Adrenal gland (tissue), 12 donors: ENCODE results near the gene TEF. TPM values are rescaled to one million over a fixed set of nuclear protein-coding genes. Genes with fewer than 3 reads are reported as not detected.

ENCODE experiments used
- DNase-seq, 7 donors: peaks; one replicate each; pipeline ENCODE4 v3.0.0-alpha.2; 2019 to 2020
- H3K27ac ChIP-seq, 5 donors: fragments of 200-600 bp; sonication (generic) in 4 of 5; 1 replicate in 3 of 5; 2 replicates in 2 of 5; pipeline versions ENCODE4 v1.5.1 to v1.8.0; 2016 to 2020; ENCODE audit warnings: mild to moderate bottlenecking in 1 of 5
- H3K27me3 ChIP-seq: fragments of 200-600 bp; 2 replicates; pipeline ENCODE4 v1.8.0; 2021
- H3K36me3 ChIP-seq, 2 donors: fragments of 200-600 bp; replicated peaks in 1 of 2; 1 replicate in 1 of 2; 2 replicates in 1 of 2; pipeline versions ENCODE4 v1.5.1 to v1.8.0; 2018 to 2022
- H3K4me1 ChIP-seq, 2 donors: fragments of 200-600 bp; replicated peaks in 1 of 2; 1 replicate in 1 of 2; 2 replicates in 1 of 2; pipeline versions ENCODE4 v1.5.1 to v1.8.0; 2018 to 2021
- H3K4me3 ChIP-seq, 4 donors: fragments of 200-600 bp; sonication (generic) in 3 of 4; one replicate each; pipeline ENCODE4 v1.5.1; 2016 to 2018
- H3K9me3 ChIP-seq, 3 donors: fragments of 200-600 bp; sonication (generic) in 1 of 3; replicated peaks in 1 of 3; 1 replicate in 2 of 3; 2 replicates in 1 of 3; pipeline versions ENCODE4 v1.5.1 to v1.8.0; 2016 to 2021
- CTCF ChIP-seq, 6 experiments: fragments of 450-650 bp in 4 of 6; fragments of 200-600 bp in 2 of 6; sonication (generic) in 1 of 6; IDR thresholded peaks; 1 replicate in 5 of 6; 2 replicates in 1 of 6; pipeline versions ENCODE4 v1.5.1 to v1.8.0; 2016 to 2021; ENCODE audit warnings: antibody characterized with exemption in 6 of 6, mild to moderate bottlenecking in 2 of 6, moderate library complexity in 1 of 6
- POLR2A ChIP-seq, 2 donors: fragments of 450-650 bp; IDR thresholded peaks; one replicate each; pipeline ENCODE4 v1.6.1; 2017; ENCODE audit warnings: antibody characterized with exemption in 2 of 2, mild to moderate bottlenecking in 2 of 2, moderate library complexity in 1 of 2
- WGBS, 4 donors: extraction: QIAGEN DNeasy Blood & Tissue Kit in 2 of 4; methylation state at CpG; one replicate each; pipeline versions ENCODE4 v1.1.5 to v1.1.7; 2013 to 2017; 5-methylcytosine and 5-hydroxymethylcytosine counted together
- intact Hi-C, 2 donors: fragments of 100-400 bp; cut with DNase I; formaldehyde crosslinking; loops; one replicate each; pipeline versions ENCODE4 v1.14.1 to v1.15.0; 2022 to 2023
- polyA plus RNA-seq, 3 donors: library from polyadenylated mRNA; stranded (reverse); fragments of 200-250 nt in 2 of 3; fragments of 350-450 nt in 1 of 3; fragmentation: Illumina TruSeq in 1 of 3; extraction: RNeasy Lipid Tissue Mini Kit (QIAGEN cat#74804) in 1 of 3; gene quantifications; one replicate each; pipeline ENCODE4 v1.2.3, GENCODE V29; 2013 to 2014
- total RNA-seq, 9 donors: library from RNA; depleted of rRNA in 4 of 9; stranded (reverse); fragments of >200 nt in 4 of 9; fragments of 120-200 nt in 1 of 9; fragmentation: NEBNext Ultra II Directional in 1 of 9; extraction: Animal tissue kit (Norgen Biotek cat#: 25700) in 1 of 9; gene quantifications; one replicate each; pipeline versions ENCODE4 v1.1.0 to v1.2.4, GENCODE V29; 2013 to 2023
- donor health status: healthy with polysubstance abuse.
- donor health status: Bipolar disorder and iron deficiency.
- donor health status: DM: yes; HTN: yes; CAD: no.
- donor health status: DM: no; HTN: no; CAD: no.
- donor health status: DM: no; HTN: no; CAD: no.
- donor health status: DM: yes; HTN: yes; CAD: no.

Gene TEF
- total and polyA plus RNA-seq, 12 donors: 7.2 to 33.9 (median 20.3) TPM

DNA sequence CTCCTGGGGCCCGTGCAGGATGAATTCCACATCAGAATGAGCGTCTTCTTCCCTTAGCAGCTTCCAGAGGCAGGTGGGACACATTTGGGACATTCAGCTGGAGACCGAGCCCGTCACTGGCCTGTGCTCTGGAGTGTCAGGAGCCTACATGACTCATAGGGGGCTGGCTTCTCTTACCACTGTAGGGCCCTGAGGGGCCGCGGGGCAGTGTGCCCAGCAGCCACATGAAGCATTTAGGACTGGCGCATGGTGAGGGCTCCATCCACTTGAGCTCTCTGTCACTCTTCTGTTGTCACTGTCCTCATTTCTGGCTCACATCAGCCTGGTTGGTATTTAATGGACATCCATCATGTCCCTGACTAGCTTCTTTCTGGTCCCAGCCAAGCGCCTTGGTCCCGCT, 38.0 kb upstream of the TEF start:
- Histone ChIP-seq H3K9me3 (no peaks in the 10 kb centered on the region), H3K27ac (no peak overlapping the region), H3K4me3 (no peak overlapping the region), H3K36me3 (peaks cover 0 to 93% of the 10 kb centered on the region in 2 donors), H3K27me3 (no peaks in the 10 kb centered on the region), H3K4me1 (no peaks in the 10 kb centered on the region)
- TF ChIP-seq CTCF (IDR thresholded peaks at IDR 0.05) (no peak), POLR2A (IDR thresholded peaks at IDR 0.05) (no peak)
- intact Hi-C loops: no loop called here
- no peak for DNase-seq
- 89 to 100% (median 97%) methylated on average over 6 to 9 of the region's 9 CpGs for WGBS, 4 donors

DNA sequence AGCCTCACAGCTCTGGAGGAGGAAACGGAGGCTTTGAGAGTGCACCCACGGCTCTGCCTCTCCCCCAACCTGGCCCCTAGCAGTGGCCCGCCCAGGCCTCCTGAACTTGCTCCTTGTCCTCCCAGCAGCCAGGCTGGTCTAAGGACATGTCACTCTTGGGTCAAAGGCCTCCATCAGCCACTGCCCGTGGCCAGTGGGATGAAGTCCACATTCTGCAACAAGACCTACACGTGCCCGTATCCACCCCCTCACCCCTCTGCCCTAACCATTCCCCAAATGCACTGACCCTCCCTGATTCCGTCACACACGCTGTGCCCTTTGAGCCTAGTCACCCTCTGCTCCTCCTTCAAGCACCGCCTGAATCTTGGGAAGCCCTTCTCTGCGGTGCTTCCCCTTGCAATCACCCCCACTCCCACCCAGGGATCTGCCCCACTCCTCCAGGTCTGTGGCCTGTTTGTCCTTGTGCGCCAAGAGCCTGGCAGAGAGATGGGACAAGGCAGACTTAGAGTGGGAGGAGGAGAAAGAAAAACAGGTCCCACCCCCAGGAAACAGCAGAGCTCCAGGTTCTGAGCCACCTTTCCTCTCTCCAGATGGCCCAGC, 37.5 kb upstream of the TEF start:
- H3K27me3 ChIP-seq: no peaks in the 10 kb centered on the region
- no peaks in the 10 kb centered on the region for H3K4me1 ChIP-seq
- 89 to 91% (median 90%) methylated on average over 9 to 11 of the region's 11 CpGs for WGBS, 4 donors
- intact Hi-C loops: no loop called here
- DNase-seq: no peak
- H3K9me3 ChIP-seq: no peaks in the 10 kb centered on the region
- H3K4me3 ChIP-seq: no peak overlapping the region
- H3K36me3 ChIP-seq: peaks cover 0 to 93% of the 10 kb centered on the region in 2 donors
- H3K27ac ChIP-seq: no peak overlapping the region
- TF ChIP-seq POLR2A (IDR thresholded peaks at IDR 0.05) (no peak), CTCF (IDR thresholded peaks at IDR 0.05) (no peak)

- Histone ChIP-seq H3K36me3 (peaks cover 0 to 85% of the 10 kb centered on the region in 2 donors), H3K4me3 (no peak overlapping the region), H3K9me3 (no peaks in the 10 kb centered on the region), H3K27ac (no peak overlapping the region), H3K27me3 (no peaks in the 10 kb centered on the region), H3K4me1 (peaks cover 0 to 6% of the 10 kb centered on the region in 2 donors)
- TF ChIP-seq CTCF (IDR thresholded peaks at IDR 0.05) (no peak), POLR2A (IDR thresholded peaks at IDR 0.05) (no peak)
- intact Hi-C loops: no loop called here
- WGBS, 4 donors: 91 to 97% (median 96%) methylated on average over 16 to 24 of the region's 24 CpGs
- DNase-seq: no peak
These were observed 35.9 kb upstream of the TEF start for GRCh38 chr22:41345807-41346335.

DNA sequence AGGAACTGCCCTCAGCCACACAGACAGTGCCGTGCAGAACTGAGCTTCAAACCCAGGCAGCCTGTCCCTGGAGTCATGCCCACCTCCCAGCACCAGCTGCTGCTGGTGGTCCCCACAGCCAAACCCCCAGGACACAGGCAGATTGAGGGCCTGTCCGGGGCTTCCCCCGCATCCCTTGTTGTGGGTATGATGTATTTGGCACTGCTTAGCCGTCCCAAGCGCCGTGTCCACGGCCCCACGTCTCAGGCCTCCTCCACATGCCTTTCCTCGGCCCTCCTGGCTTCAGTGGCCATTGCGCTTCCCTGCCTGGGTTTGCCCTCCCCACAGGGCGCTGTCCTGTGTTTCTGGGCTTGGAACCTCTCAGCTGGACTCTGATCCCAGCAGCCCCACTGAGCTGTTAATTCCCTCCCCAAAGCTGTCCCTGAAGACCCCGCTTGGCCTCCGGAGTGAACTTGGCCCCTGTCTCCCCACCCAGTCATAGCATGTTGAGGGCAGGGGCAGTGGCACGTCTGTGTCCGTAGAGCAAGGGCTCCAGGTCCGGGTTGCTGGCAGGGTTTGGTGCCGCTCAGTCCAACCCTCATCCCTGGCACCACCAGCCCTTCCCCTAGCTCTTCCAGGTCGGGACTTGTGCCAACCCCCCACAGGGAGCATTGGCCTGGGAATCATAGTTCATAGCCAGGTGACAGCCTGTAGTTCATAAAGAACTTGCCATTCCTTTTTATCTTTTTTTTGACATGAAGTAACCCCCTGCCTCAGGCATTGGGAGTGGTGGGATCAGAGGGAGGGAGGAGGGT, 34.5 kb upstream of the TEF start:
- DNase-seq: no peak
- H3K4me1 ChIP-seq: peaks cover 0 to 9% of the 10 kb centered on the region in 2 donors
- H3K27ac ChIP-seq: peak overlapping the region in 1 of 5 donors; percentile 10
- 81 to 91% (median 86%) methylated on average over 10 to 18 of the region's 18 CpGs for WGBS, 4 donors
- H3K36me3 ChIP-seq: peaks cover 0 to 88% of the 10 kb centered on the region in 2 donors
- intact Hi-C loops: no loop called here
- no peak overlapping the region for H3K4me3 ChIP-seq
- no peak for TF ChIP-seq CTCF (IDR thresholded peaks at IDR 0.05)
- H3K27me3 ChIP-seq: no peaks in the 10 kb centered on the region
- H3K9me3 ChIP-seq: no peaks in the 10 kb centered on the region
